ENCODE measurements around the gene GIT2. TPM values are rescaled to one million over a fixed set of nuclear protein-coding genes. Genes with fewer than 3 reads are reported as not detected.

Gene GIT2
- total and polyA plus RNA-seq, 10 of the 15 experiments (the other 5 are each of a cell fraction or from before 2014, with no cell fraction given) = 9.1 to 49.9 (median 43.9) TPM

DNA sequence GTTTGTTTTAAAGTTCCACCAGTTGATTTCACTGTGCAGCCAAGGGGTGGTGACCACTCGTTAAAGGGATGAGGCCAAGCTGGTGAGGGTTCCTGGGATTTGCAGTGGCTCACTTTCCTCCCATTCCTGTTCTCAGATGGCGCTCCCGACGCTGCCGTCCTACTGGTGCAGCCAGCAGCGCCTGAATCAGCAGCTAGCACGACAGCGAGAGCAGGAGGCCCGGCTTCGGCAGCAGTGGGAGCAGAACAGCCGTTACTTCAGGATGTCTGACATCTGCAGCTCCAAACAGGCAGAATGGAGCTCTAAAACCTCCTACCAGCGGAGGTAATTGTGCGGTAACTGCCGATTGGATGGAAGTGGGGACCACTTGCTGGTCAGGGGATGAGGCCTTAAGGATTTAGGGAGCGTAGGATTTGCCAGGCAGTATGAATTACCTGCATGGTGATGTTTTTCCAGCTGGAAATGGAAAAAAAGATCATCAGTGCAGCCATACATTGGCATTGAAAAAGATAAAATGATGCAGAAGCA is 93.2 kb downstream of the GIT2 start:
- DNase-seq (ENCODE audit: low read depth, low spot score) (no peak), ATAC-seq (no peak), FAIRE-seq (no peak)
- ChIA-PET CTCF (interaction anchor here (0.6 to 1.0 kb wide), 3 partner anchors 10 to 513 kb away, joined by 3 read pairs; no protein-coding TSS in a partner anchor), SMC1A (ENCODE audit: uncharacterized antibody, unreplicated experiment) (no interaction called here), POLR2A (interaction anchor here (0.6 kb wide), 2 partner anchors 16 to 55 kb away, joined by 3 read pairs; no protein-coding TSS in a partner anchor), RAD21 (ENCODE audit: unreplicated experiment) (no interaction called here)
- Histone ChIP-seq H3K4me1 (ENCODE audit: control insufficient read depth, insufficient read depth, low read length) (no peaks in the 10 kb centered on the region), H2AFZ (ENCODE audit: control insufficient read depth, low read depth, low read length) (no peak overlapping the region), H3K9ac (ENCODE audit: control insufficient read depth, insufficient read depth, low read length) (no peak overlapping the region), H3K79me2 (ENCODE audit: control insufficient read depth, insufficient read depth, low read length) (peaks cover 22% of the 10 kb centered on the region), H3K27me3 (replicated peaks in 1 of 2; ENCODE audit: control insufficient read depth in 2 of 2, insufficient read depth in 2 of 2, low read length in 1 of 2) (no peaks in the 10 kb centered on the region), H3K36me3 (ENCODE audit: control insufficient read depth in 2 of 2, insufficient read depth in 2 of 2, low read length in 1 of 2) (peaks cover 24 to 25% of the 10 kb centered on the region in 2 experiments), H3K9me3 (replicated peaks; ENCODE audit: control insufficient read depth, insufficient read depth, low read length) (no peaks in the 10 kb centered on the region), H3K27ac (ENCODE audit: control insufficient read depth, insufficient read depth) (no peak overlapping the region), H3K4me3 (no peak overlapping the region), H3K4me2 (ENCODE audit: control insufficient read depth, insufficient read depth) (no peak overlapping the region), H4K20me1 (ENCODE audit: control insufficient read depth, insufficient read depth) (no peaks in the 10 kb centered on the region)
- 94% methylated on average over 15 of the region's 15 CpGs for WGBS (ENCODE audit: insufficient coverage, insufficient replicate concordance, low lambda C conversion rate, missing lambda C conversion rate)
- in situ Hi-C loops (cut with MboI) (no loop called here), intact Hi-C loops (cut with micrococcal nuclease; ENCODE audit: unreplicated experiment) (no loop called here)
- BruUV-seq (replicated peaks) = no TSS peak
- TF ChIP-seq FOXK2 (IDR thresholded peaks at IDR 0.05) = no peak
- no peak for TF ChIP-seq NFXL1 (IDR thresholded peaks at IDR 0.05; ENCODE audit: borderline replicate concordance)
- TF ChIP-seq, protein P1, sequence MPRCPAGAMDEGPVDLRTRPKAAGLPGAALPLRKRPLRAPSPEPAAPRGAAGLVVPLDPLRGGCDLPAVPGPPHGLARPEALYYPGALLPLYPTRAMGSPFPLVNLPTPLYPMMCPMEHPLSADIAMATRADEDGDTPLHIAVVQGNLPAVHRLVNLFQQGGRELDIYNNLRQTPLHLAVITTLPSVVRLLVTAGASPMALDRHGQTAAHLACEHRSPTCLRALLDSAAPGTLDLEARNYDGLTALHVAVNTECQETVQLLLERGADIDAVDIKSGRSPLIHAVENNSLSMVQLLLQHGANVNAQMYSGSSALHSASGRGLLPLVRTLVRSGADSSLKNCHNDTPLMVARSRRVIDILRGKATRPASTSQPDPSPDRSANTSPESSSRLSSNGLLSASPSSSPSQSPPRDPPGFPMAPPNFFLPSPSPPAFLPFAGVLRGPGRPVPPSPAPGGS (IDR thresholded peaks at IDR 0.05; ENCODE audit: borderline replicate concordance, insufficient read depth, low read depth, low read length, poor library complexity, severe bottlenecking) = no peak
- TF ChIP-seq POLR2AphosphoS2 (IDR thresholded peaks at IDR 0.05; ENCODE audit: low read depth, low read length) = no peak
- TF ChIP-seq RELA (IDR thresholded peaks at IDR 0.05; ENCODE audit: borderline replicate concordance, partially characterized antibody) = no peak
- TF ChIP-seq CREM (IDR thresholded peaks at IDR 0.05; ENCODE audit: low read depth) = no peak
- TF ChIP-seq HDAC6 (IDR thresholded peaks at IDR 0.05; ENCODE audit: unreplicated experiment) = no peak
- no peak for TF ChIP-seq STAT1 (conservative IDR thresholded peaks at IDR 0.05)
